Duodenal mucosa (tissue), 2 donors: Measurements from ENCODE around the gene LRRC41.

Experiments
- H3K27ac ChIP-seq: one replicate; pipeline ENCODE4 v1.7.0; 2013; ENCODE audit warnings: low read depth, low read length
- H3K27me3 ChIP-seq, 2 donors: one replicate each; pipeline ENCODE4 v1.7.0; 2013; ENCODE audit warnings: low read length in 2 of 2, control low read depth in 1 of 2; ENCODE audit not compliant: insufficient read depth in 2 of 2, control insufficient read depth in 1 of 2
- H3K36me3 ChIP-seq, 2 donors: one replicate each; pipeline ENCODE4 v1.7.0; 2013; ENCODE audit warnings: low read length in 2 of 2, control low read depth in 1 of 2; ENCODE audit not compliant: insufficient read depth in 2 of 2, control insufficient read depth in 1 of 2
- H3K4me1 ChIP-seq, 2 donors: one replicate each; pipeline ENCODE4 v1.7.0; 2013; ENCODE audit warnings: low read length in 2 of 2, control low read depth in 1 of 2; ENCODE audit not compliant: insufficient read depth in 2 of 2, control insufficient read depth in 1 of 2
- H3K4me3 ChIP-seq, 2 donors: one replicate each; pipeline ENCODE4 v1.7.0; 2013; ENCODE audit warnings: low read length in 2 of 2, low read depth in 1 of 2
- H3K9ac ChIP-seq, 2 donors: one replicate each; pipeline ENCODE4 v1.7.0; 2013; ENCODE audit warnings: low read length in 2 of 2, low read depth in 1 of 2
- H3K9me3 ChIP-seq, 2 donors: one replicate each; pipeline ENCODE4 v1.7.0; 2013; ENCODE audit warnings: low read length in 2 of 2, control low read depth in 1 of 2; ENCODE audit not compliant: control insufficient read depth in 1 of 2

Gene LRRC41

DNA sequence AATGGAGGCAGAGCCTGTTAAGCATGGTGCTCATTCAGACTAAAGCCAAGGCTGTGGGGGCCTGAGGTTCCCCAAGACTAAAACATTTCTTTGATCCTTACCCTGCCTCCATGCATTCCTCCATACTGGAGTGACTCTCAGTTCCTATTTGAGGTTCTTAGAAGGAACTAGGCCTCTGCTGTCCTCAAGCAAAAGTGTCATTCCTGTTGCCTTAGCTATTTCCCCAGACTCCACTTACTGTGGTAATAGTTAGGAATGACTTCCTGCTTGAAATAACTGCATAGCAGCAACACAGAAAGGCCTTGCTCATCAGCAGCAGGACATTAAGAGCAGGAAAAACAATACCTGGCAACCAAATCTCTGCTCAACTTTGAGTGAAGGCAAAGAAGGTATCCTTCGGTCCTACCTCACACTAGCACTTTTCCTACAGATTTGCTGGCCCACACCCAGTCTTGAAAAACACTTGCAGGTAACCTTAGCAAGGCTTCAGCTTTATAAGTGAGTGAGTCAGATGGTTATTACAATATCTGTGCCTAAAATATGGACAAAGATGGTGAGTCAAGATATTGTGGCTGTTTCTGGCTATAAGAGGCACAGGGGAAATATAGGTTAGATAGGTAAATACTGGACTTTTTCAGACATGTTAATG is 14.8 kb downstream of the LRRC41 start:
- no peak overlapping the region for H3K27ac ChIP-seq
- peaks cover 18 to 36% of the 10 kb centered on the region in 2 donors for H3K36me3 ChIP-seq
- no peak overlapping the region for H3K4me3 ChIP-seq
- no peaks in the 10 kb centered on the region for H3K9me3 ChIP-seq
- no peaks in the 10 kb centered on the region for H3K4me1 ChIP-seq
- H3K9ac ChIP-seq = no peak overlapping the region
- H3K27me3 ChIP-seq = no peaks in the 10 kb centered on the region

GRCh38 chr1:46285730-46286477 is 17.5 kb downstream of the LRRC41 start:
- H3K27ac ChIP-seq = no peak overlapping the region
- H3K36me3 ChIP-seq = peaks cover 24 to 43% of the 10 kb centered on the region in 2 donors

DNA sequence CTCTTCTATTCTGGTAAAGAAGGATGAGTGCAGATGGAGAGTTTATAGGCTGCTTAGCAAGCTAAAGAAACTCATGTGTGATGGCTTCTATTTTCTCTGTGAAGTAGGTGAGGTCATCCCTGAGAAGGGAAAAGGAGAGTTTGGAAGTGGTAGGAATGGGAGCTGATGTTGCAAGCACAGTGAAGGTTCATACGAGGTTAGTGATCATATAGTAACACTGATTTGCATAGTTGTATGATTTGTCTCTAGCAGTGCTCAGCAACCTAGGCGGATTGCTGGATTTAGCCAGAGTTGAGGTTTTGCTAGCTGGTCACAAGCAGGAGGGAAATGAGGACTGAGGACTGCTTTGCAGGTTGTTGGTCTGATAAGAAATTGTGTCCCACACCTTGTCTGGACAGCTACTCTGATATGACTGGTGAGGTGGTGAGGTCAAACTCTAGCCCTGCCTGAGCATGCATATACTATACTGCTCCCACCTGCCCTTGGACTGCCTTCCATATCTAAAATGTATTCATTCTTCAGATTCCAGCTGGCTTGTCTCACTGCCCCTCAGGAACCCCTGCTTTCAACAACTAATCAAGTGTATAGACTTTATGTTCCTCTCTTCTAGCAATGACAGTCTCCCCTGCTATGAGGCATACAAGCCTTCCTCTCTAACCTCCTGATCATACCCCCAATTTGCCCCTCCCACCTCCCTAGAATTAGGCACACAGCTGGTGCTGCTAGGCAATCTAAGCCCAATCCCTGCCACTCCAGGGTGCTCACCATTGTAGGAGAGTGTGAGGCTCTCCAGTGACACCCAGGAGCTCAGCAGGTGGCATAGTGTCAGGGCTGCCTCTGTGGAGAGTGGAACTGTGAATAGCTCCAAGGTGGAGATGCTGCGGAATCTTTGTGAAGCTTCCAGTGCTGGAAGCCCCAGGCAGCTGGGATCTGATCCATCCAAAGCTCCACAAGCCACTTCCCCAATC is 18.5 kb downstream of the LRRC41 start:
- Histone ChIP-seq H3K4me3 (no peak overlapping the region), H3K27me3 (no peaks in the 10 kb centered on the region), H3K36me3 (peaks cover 26 to 53% of the 10 kb centered on the region in 2 donors), H3K27ac (no peak overlapping the region), H3K9me3 (no peaks in the 10 kb centered on the region), H3K4me1 (no peaks in the 10 kb centered on the region), H3K9ac (no peak overlapping the region)

More at GRCh38 chr1:46285730-46286477, 17.5 kb downstream of the LRRC41 start:
- no peaks in the 10 kb centered on the region for H3K4me1 ChIP-seq
- no peak overlapping the region for H3K4me3 ChIP-seq
- no peaks in the 10 kb centered on the region for H3K27me3 ChIP-seq
- H3K9me3 ChIP-seq = no peaks in the 10 kb centered on the region
- no peak overlapping the region for H3K9ac ChIP-seq

GRCh38 chr1:46284058-46284457 is 19.4 kb downstream of the LRRC41 start:
- Histone ChIP-seq H3K9ac (no peak overlapping the region), H3K27me3 (no peaks in the 10 kb centered on the region), H3K27ac (no peak overlapping the region), H3K4me3 (no peak overlapping the region), H3K9me3 (no peaks in the 10 kb centered on the region), H3K36me3 (peaks cover 26 to 59% of the 10 kb centered on the region in 2 donors), H3K4me1 (no peaks in the 10 kb centered on the region)

DNA sequence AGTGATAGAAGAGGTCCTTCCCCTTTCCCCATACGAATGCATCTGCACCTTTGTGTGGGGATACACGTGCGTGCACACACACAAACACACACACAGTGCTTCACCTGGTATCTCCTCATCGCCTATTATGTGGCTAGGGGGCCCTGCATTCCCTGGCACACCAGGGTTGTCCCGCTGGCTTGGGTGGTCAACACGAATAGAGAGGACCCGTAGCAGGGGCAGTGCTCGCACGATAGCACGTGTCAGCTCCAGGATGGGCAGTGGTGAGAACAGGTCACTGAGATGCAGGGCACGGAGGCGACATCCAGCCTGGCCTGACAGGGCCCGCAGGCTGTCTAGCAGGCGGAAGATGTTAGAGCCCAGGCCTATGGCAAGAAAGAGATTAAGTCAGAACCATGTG is 22.4 kb downstream of the LRRC41 start:
- Histone ChIP-seq H3K4me1 (no peaks in the 10 kb centered on the region), H3K27ac (no peak overlapping the region), H3K9ac (no peak overlapping the region), H3K4me3 (no peak overlapping the region), H3K36me3 (peaks cover 32 to 63% of the 10 kb centered on the region in 2 donors), H3K27me3 (no peaks in the 10 kb centered on the region), H3K9me3 (no peaks in the 10 kb centered on the region)

DNA sequence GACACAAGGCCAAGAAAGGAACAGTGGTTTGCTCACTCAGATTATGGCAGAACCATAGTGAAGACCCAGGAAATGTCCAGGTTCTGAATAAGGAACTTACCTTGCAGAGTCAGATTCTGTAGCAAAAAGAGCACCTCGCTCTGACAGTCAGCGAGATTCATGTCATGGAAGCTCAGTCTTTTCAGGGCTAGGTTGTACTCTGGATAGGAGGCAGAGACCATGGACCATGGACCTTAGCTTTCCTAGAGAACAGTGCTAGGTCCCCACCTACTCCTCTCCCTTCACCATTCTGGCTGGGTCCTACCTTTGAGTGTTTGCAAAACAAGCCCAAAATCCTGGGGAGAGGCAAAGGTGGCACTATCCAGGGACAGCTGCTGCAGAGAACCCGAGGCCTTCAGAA is 23.3 kb downstream of the LRRC41 start:
- no peak overlapping the region for H3K9ac ChIP-seq

GRCh38 chr1:46278807-46279206 is 24.6 kb downstream of the LRRC41 start:
- H3K9ac ChIP-seq = no peak overlapping the region
- H3K27me3 ChIP-seq = no peaks in the 10 kb centered on the region
- H3K4me1 ChIP-seq = no peaks in the 10 kb centered on the region
- H3K9me3 ChIP-seq = no peaks in the 10 kb centered on the region
- no peak overlapping the region for H3K4me3 ChIP-seq
- H3K27ac ChIP-seq = no peak overlapping the region
- peaks cover 20 to 48% of the 10 kb centered on the region in 2 donors for H3K36me3 ChIP-seq

More for the DNA sequence above, 23.3 kb downstream of the LRRC41 start:
- no peak overlapping the region for H3K27ac ChIP-seq
- H3K27me3 ChIP-seq = no peaks in the 10 kb centered on the region
- H3K36me3 ChIP-seq = peaks cover 24 to 54% of the 10 kb centered on the region in 2 donors
- H3K9me3 ChIP-seq = no peaks in the 10 kb centered on the region
- no peaks in the 10 kb centered on the region for H3K4me1 ChIP-seq
- H3K4me3 ChIP-seq = no peak overlapping the region

- Histone ChIP-seq H3K36me3 (peaks cover 20 to 46% of the 10 kb centered on the region in 2 donors), H3K9ac (no peak overlapping the region), H3K4me3 (no peak overlapping the region), H3K27me3 (no peaks in the 10 kb centered on the region), H3K9me3 (no peaks in the 10 kb centered on the region), H3K27ac (no peak overlapping the region), H3K4me1 (no peaks in the 10 kb centered on the region)
These were observed 25.6 kb downstream of the LRRC41 start for GRCh38 chr1:46277658-46278373.

DNA sequence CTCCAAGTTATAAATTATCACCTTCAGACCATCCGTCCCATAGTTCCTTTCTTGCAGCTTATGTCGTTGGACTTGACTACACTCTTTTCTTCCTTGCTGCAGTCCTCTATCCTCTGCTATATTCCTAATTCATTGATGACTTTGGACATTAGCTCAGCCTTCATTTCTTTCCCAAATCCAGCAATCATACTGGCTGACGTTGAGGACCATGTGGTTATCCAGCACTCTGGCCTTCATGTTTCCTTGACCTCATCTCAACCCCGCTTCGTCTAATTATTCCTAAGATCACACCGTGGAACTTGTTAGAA is 28.4 kb downstream of the LRRC41 start:
- Histone ChIP-seq H3K36me3 (peaks cover 13 to 35% of the 10 kb centered on the region in 2 donors), H3K27ac (no peak overlapping the region), H3K4me3 (no peak overlapping the region), H3K9ac (no peak overlapping the region), H3K4me1 (no peaks in the 10 kb centered on the region), H3K27me3 (no peaks in the 10 kb centered on the region), H3K9me3 (no peaks in the 10 kb centered on the region)
